ENCODE data around the gene EFCAB9.

EFCAB9 gene

GRCh38 chr5:172235827-172236736 lies 42.1 kb downstream of the EFCAB9 start:
- no peak for DNase-seq (ENCODE audit: low read depth in 1 of 2, low spot score in 1 of 2)

DNA sequence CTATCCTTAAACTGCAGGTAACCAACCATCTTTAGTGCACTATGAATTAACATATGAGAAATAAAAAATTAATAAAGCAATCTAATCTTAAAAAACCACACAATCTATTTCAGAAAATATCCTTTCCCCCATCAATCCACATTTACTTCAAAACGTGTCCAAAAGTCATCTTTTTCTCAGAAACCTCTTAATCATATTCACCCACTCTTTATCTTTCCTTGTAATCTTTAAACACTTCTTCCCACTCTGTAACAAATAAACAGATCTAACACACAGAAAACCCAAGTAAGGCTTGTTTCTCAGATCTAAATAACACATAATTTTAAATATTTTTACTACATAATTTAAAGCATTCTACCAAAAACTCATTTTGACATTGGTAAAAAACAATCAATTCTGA lies 44.4 kb downstream of the EFCAB9 start:
- DNase-seq (ENCODE audit: low read depth in 1 of 2, low spot score in 1 of 2): no peak

GRCh38 chr5:172243302-172243701 lies 49.3 kb downstream of the EFCAB9 start:
- DNase-seq (ENCODE audit: low read depth in 1 of 2, low spot score in 1 of 2): no peak

- DNase-seq (ENCODE audit: low read depth in 1 of 2, low spot score in 1 of 2): no peak
Measured at GRCh38 chr5:172245046-172245445, 51.1 kb downstream of the EFCAB9 start.

- DNase-seq (ENCODE audit: low read depth in 1 of 2, low spot score in 1 of 2): no peak
Measured at GRCh38 chr5:172245703-172246125, 51.7 kb downstream of the EFCAB9 start.

- no peak for DNase-seq (ENCODE audit: low read depth in 1 of 2, low spot score in 1 of 2)
Measured at GRCh38 chr5:172248637-172249036, 54.7 kb downstream of the EFCAB9 start.

GRCh38 chr5:172251419-172251818 lies 57.4 kb downstream of the EFCAB9 start:
- DNase-seq (ENCODE audit: low read depth in 1 of 2, low spot score in 1 of 2): no peak

DNA sequence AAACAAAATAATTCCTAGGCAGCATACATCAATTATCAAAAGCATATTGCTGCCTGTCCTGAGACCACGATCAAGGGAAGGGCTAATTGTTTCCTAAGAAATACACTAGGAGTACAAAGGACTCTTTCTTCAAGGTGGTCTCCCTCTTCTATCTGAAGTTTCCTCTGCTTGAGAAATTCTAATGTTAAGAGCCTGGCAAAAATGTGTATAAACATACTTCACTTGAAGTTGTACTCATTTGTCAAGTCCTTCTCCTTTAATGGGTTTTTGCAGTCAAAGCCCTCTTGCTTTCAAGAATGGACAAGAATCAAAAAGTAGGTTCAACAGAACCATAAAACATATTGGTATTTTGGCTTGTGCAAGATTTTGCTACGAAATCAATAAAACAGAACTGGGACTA lies 58.5 kb downstream of the EFCAB9 start:
- no peak for DNase-seq (ENCODE audit: low read depth in 1 of 2, low spot score in 1 of 2)
